ENCODE data around the gene ADCYAP1R1.

ADCYAP1R1 gene

DNA sequence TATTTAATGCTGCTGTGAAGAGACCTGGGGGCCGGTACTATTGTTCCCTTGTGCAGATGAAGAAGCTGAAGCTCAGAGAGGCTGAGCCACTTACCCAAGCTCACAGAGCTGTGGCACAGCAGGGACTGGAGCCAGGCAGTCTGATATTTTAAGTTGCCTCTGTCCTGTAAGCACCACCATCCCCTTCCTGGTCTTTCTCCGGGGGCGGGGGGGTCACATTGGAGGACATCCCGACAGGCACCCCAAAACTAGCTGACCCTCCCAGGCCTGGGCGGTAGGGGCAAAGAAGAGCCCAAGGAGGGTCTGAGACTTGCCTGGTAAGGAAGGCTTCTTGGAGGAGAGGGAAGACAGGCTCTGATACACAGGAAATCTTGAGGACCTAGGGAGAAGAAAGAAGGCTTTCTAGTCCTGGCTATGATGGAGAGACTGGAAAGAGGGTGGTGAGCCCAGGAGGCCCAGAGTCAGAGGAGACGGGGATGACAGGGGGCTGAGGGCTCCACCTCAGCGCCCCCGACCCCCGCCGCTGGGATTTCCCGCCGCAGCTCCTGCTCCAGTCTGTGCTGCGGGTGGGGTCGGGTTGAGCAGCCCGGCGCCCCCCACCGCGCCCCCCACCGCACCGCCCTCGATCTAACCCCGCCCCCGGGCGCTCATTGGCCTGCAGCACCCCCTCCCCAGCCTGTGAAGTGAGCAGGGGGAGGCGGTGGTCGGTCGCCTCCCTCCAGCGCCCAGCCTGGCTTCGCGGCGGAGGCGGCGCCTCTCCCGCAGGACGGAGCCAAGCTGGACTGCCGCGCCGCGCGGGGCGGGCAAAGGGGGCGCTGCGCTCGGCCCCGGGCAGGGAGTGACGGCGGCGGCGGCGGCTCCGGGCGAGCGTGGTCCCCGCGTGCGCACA, at the start of gene ADCYAP1R1:
ADCYAP1R1 (plus strand) TSS at position 711 of the 889 bp plus-strand sequence. CDS start 10,957 bp downstream, outside the sequence.
- peak; percentile 85 for DNase-seq

DNA sequence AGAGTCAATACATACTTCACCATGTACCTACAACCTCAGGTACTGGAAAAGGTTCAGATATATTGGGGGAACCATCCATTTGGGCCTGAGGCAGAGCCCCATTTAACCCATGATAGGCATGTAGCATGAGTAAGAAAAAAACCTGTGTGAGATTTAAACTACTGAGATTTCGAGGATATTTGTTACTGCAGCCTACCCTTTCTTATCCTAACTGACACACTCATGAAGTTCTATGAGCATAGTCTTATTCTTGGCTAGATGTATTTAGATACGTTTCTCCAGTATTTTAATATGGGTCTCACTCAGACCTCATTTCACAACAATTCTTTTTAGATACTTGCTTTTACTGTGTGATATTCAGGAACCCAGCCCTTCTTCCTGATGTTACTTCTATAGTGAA, 49.0 kb upstream of the ADCYAP1R1 start:
- DNase-seq = no peak

DNA sequence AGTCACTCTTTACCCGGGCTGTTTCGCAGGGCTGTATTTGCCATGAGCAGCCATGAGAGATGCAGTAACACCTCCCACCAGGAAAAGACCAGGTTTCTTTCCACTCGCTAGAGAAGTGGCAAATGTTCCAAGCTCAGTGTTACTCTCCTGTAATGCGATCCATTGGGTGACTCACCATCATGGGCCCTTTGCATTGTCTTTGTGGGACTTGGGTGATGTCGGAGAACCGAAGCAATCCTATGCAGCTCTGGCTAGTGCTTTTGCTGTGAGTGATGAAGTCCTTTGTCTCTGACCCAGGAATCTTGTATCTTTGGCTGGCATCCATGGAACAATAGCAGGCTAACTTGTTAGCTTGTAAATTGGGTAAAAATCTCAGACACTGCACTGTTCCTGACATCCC, 48.4 kb upstream of the ADCYAP1R1 start:
- peak; percentile 15 for DNase-seq

DNA sequence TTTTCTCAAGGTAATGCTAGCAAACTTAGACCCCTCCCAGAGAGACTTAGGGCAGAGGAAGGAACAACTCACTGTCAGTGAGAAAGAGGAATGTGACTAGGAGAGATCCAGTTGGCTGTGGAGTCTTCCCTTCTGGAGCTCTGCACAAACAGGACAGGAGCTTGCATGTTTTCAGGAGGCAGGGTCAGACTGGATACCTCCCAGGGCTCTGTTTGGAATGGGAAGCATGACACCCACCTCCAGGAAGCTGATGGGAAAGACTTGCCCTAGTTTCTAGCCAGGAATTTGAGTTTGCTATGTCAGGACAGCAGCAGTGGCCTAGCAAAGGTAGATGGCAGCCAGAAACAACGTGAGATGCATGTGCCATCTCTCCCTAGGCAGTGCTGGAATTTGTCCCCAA, 47.7 kb upstream of the ADCYAP1R1 start:
- no peak for DNase-seq

DNA sequence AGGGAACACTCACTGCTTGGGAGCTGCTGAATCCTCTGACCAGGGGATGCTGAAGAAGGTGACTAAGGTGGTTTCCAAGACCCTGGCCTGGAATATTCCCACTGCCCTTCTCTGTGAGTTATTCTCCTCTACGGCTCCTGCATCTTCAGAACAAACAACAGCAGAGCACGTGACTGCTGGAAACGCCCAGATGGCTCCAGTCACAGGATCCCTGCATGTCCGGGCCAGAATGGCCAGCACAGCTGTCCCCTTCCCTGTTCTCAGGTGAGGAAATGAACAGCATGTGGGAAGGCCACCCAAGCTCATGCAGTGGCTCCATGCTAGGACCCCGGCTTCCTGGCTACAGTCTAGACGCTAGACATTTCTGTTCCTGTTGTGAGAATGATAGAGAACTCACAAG, 45.3 kb upstream of the ADCYAP1R1 start:
- peak; percentile 45 for DNase-seq

DNA sequence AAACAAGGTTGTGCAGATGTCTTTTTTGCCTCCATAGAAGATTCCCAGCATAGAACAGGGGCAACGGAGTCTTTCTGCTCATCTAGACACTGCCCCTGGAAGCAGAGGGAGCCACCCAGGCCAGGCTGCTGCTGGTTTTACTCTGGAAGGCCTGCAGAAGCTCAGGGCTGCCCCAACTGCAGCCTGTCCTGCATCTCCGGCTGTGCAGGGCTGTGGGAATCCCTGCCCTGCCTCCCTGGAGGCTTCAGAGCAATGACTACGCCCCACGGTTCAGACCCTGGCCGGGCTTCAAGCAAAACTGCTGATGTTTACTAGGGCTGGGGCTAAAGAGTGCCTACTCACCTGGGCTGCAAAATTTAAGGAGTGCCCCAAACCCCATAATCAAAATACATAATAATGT, 44.5 kb upstream of the ADCYAP1R1 start:
- no peak for DNase-seq

DNA sequence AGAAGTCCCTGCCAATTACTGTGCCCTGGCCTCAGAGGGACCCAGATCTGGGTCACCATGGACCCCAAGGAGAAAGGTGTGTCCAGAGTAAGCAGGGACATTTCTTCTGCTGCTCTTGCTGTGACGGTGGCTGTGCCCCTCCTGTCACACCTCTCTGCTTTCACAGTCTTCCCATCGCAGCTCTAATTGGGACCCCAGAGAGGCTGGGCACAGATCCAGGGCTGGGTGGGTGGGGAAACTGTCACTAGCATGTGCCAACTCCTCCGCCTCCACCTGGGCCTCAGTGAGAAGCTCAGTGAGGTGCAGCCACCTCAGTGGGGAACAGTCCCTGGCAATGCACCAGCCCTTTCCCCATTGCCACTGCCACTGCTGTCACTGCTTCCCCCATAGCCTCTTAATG, 37.3 kb upstream of the ADCYAP1R1 start:
- peak; percentile 81 for DNase-seq

DNA sequence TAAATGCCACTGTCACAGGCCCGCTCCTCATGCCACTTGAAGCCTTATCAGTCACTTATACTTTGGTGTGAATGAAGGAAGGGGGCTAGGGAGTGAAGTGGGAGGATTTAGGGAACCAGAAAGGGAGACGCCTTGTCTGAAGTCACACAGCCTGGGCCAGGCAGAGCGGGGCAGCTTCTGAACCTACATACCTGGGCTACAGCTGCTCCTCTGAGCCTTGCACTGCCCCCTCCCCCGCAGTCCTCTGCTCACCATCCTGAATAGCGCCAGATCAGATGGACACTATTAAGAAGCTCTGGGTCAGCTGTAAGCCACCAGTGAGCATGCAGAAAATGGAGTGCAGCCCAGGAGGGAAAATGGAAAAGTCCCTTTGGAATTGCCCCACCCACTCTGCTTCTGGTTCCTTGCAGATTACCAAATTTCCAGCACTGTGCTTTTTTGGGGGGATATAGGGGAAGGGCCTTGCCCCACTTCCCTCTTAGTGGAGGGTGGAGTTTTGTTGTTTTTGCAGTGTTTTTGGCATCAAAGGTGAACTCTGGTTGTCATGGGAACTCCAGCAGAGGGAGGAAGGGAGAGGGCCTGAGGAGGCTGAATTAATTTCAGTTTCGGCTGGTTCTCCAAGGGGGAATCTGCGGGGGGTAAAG, 35.0 kb upstream of the ADCYAP1R1 start:
- DNase-seq = no peak

DNA sequence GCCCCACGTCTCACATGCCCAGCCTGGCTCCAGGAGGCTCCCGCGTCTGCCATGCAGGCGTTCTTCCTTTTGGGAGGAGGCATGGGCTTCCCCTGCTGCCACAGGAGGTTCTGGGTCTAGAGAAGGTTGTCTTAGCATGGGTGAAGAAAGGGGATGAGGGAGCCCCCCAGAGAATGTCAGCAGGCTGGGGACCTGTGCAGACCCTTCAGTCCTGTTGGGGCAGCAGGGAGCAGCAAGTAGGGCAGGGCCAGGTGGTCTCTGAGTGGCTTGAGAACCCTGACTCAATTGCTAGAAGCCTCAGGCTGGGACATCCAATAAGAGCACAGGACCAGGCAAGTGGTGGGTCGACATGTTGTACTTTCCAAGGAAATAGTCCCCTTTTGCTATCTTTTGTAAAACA, 34.4 kb upstream of the ADCYAP1R1 start:
- no peak for DNase-seq

DNA sequence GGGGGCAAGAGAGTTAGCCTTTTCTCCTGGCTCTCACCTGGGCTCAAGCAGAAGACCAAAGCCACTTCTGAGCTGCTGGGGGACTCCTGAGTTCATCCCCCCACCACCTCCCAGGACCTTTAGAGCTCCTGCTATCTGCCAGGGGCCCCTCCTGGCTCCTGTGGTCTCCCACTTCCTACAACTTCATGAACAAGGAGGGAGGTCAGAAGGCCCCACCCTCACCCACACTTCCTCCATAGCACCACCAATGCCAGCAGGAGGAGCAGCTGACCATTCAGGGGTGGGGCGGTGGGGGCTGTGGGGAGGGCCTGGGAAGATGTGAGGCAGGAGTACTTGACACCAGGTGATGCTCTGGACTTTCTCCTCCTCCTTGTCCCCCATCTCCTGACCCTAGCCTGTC, 32.6 kb upstream of the ADCYAP1R1 start:
- no peak for DNase-seq

DNA sequence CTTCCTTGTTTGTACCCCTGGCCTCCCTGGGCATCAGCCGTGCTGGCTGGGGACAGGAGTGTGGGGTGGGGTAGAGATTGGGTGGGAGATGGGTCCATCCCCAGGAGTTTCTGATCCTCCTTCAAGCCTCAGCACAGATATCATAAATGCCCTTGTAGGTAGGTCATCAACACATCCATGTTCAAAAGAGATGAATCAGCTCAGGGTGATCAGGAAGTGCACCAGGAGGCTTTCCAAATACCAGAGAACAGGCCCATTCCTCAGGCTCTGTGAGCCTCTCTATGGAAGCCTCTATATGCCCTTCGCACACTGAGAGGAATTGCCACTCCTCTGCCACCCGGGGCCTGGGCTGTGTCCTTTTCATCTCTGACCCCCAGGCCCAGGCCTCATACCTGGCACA, 31.9 kb upstream of the ADCYAP1R1 start:
- DNase-seq = no peak

DNA sequence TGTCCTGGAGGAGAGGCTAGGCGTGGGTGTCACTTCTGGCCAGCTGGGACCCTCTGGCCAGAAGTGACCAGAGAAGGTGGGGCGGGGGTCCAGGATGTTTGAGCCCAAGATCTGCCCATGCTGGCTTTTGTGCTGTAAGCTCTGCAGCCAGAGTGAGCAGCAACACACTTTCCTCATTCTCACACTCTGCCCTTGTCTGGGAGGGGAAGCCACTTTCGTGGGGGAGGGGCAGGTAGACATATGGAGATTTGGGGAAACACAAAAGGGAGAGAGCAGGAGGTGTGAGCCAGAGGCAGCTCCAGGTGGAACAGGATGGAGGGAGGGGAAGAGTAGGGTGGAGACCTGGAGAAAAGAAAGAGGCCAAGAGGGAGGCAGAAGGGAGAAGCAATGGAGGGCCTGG, 31.5 kb upstream of the ADCYAP1R1 start:
- peak; percentile 82 for DNase-seq

DNA sequence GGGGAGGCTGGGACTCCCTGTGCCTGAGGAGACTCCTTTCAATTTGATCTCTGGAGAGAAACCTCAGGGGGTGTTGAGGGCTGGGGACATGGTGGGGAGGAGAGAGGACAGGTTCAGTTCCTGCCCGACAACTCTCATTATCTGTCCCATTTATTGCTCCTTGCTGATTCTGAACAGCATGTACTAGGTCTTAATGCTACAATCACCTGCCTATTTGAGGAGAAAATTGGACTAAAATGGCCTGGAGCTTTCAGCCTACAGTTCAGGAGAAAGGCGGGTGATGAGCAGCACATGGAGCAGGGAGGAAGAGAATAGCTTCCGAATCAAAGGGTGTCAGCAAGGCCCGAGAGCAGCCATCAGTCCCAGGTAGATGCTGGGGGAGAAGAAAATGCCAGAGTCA, 30.0 kb upstream of the ADCYAP1R1 start:
- DNase-seq = no peak

DNA sequence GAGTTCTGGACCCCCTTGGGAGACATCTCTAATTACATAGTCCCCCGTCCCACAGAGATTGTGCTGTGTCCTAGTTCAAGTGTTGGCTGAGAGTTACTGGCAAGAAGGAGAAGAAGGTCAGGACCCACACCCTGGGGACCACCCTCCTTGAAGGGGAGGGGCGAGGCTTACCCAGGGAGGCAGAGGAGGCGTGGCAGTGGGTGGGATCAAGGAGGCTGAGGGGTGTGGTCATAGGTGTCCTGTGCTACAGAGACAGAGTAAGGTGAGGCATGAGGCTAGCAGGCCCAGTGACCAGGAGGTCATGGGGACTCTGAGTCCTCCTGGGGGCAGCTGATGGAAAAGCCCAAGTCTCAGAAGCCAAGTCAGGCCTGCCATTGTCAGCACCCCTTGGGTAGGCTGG, 29.4 kb upstream of the ADCYAP1R1 start:
- DNase-seq = no peak

DNA sequence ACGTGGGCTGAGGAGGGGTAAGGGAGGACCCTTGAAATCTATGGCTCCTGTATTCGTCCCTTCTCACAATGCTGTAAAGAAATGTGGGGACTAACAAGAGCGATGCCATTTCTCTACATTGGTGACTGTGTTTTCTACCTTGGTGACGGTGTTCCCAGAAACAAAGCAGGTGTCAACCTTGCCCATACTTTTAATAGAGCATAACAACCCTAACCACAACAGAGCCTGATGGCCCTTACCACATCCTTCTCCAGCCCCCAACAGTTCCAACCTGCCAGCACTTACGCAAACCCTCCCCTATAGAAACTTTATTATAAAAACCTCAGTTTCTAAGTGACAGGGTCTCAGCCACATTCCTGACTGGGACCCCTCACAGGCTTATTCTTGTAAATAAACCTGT, 28.2 kb upstream of the ADCYAP1R1 start:
- no peak for DNase-seq

DNA sequence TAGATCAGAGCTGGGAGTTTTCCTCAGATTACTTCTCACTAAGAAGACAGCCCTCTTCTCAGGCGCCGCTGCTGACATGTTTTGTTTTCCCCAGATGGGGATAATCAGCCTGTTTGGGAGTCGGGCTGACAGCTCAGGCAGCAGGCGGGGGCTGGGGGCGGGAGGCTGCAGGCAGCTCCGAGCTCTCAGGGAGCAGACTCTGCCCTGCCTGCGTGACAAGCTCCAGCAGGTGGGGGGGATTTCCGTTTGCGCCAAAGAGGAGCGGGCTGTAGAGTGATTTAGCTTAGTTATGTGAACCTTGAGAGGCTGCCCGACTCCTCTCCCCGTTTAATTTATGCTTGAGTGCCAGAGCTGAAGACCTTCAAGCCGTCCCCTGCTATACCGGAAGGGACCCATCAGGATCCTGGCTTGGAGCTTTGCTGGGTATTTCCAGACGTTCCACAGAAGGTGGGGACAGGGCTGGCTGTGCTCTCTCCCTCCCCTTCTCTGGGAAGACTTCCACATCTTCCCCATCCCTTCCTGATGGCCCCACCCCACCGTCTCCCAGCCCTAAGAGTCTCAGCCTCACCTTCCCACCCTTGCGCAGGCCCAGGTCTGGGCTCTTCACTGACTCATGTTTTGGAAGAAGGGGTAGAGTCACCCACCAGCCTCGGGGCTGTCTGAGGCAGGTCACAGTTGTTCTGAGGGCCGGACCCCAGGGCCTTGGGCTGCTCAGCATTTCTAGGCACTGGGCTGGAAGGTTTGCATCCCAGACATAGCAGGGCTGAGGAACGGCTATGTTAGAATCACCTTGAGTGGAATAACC, 24.7 kb upstream of the ADCYAP1R1 start:
- peak; percentile 61 for DNase-seq

DNA sequence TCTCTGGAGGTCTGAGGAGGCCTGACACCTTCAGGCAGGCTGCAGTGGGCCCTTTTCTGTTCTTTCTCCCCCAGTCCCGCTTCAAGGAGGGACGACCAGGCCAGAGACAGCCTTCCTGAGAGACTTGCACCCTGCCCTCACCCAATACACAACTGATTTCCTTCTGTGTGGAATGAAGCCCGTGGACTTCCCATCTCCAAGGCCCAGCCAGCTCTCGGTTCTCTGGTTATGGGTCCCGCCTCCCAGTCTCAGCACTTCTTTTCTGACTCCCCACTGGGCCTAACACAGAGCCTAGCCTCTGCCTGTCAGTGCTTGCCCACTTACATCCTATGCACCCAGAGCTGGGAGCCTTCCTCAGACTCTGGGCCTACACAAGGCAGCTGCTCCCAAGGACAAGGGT, 24.1 kb upstream of the ADCYAP1R1 start:
- DNase-seq = peak; percentile 14

DNA sequence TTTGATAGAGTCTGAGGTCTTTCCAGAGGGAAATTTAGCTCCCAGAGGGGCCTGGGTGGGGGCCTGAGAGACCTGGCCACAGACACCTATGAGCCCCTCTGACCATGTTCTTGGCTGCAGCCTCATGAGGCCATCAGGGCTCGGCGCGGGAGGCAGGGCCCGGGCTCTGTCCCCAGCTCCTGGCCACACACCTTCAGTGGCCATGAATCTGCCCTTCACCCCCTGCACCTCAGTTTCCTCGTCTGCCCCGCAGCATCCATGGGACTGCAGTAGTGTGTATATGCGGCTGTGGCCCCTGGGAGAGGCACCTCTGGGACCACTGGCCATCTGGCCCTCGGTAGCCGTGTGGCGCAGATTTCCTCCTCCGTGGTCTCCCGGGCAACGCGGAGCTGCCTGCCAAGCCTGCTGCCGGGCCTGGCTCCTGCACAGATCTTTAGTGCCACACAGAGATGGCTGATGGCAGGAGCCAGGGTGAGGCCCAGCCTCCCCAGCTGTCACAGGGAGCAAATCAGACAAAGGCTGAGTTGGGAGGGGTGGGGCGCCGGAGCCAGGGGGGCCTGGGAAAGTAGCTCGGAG, 23.6 kb upstream of the ADCYAP1R1 start:
- peak; percentile 84 for DNase-seq

DNA sequence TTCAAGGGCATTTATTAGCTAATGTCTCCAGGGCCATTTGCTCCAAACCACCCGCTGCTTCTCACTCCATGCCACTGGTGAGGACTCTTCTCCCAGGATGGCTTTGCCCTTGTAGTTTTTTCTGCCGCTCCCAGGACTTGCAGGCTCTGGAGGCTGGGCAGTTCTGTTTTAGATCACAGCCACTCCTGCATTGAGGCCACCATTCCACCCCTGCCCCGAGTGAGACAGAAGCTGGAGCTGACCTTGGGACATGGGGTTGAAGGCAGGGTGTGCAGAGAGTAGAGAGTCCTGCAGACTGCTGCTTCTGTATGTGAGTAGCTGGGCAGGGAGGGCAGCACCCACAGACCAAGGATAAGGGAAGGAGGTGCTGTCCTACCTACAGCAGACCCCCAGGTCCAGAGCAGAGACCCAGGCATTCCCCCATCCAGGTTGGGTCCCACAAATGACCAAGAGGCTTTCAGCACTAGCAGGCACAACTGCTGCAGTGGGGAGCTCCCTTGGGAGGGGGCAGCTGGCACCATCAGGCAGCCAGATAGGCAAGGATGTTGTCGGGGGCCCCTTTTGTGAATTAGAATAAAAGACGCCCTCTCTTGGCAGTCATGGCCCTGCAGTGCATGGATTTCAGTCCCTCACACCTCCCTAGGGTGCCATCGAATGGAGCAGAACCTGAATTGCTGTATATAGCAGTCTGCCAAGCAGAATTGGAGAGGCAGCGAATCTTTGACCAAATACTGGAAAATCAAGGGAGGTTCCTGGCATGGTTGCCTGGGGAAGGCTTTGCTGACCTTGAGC, 22.7 kb upstream of the ADCYAP1R1 start:
- DNase-seq = peak; percentile 28

DNA sequence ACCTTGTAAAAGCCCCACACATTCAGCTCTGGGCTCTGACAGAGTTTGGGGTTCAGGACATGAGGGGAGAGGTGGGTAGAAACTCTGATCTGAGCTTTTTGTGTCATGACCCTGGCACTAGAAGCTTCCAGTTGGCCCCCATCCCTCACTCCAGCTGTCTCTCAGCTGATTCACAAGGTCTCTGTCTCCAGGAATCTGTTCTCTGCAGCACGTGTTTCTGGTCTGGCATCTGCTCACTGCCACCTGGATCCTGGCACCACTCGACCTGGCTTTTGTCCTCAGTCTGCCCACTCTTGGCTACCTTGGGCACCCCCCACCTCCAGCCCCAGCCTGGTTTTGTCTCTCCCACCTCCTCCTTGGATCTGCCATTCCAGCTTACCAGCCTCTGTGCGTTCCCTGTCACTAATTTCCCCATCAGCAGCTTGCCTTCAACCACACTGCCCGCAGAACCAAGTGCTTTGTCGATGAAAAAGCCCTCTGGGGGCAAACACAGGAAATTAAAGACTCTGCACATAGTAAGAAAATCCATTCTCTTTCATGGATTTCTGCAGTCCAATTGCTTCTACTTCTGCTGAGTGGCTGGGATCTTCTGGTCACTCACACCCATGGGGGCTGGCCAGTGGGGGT, 18.3 kb upstream of the ADCYAP1R1 start:
- DNase-seq = no peak

DNA sequence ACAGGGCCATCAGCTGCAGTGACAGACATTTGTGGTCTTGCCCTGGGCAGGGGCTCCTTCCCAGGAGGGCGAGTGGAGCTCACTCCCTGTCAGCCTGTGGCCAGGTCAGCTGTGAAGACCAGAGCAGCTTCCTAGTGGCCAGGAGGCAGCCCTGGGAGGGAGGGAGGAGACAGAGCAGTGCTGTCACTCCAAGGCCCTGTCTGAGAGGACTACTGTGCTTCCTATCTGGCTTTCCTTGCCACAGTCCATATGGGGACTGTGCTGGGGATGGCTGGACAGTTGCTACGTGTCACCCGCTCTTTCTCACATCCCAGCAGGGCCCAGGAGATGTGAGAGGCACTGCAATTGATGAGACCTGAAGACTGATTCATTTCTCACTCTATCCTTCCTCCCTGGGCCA, 15.2 kb upstream of the ADCYAP1R1 start:
- DNase-seq = no peak

DNA sequence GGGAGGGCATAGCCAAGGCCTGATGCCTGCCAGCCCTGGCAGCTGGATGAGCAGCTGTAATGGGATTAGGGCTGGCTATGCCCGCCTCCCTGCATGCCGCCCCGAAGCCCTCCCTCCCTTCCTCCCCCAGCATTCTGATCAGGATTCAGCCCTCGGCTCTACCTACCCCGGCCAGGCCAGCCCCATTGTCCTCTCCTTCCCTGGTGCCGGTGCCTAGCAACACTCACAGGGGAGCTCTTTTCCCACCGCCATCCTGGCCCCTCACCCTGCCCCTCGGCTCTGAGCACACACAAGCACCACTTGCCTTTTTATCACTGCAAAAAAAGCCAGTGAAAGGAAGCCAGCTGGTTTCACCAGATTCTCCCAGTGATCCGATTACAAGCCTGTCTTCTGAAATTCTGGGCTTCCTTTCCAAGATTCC, 9.0 kb upstream of the ADCYAP1R1 start:
- DNase-seq = peak; percentile 77

Data from NCI-H69 (cell line).